Osteocyte (in vitro differentiated cells): Measurements from ENCODE around the gene CGNL1. TPM values are rescaled to one million over a fixed set of nuclear protein-coding genes. Genes with fewer than 3 reads are reported as not detected.

Source experiments
- DNase-seq: peaks from one replicate; pipeline ENCODE4 v3.0.0; 2021; ENCODE audit warnings: mixed read lengths; ENCODE audit not compliant: unreplicated experiment; ENCODE audit errors: extremely low spot score
- H3K27ac Mint-ChIP-seq: one replicate; pipeline ENCODE4 v1.8.0; 2021; ENCODE audit warnings: mild to moderate bottlenecking, mixed read lengths; ENCODE audit not compliant: unreplicated experiment
- H3K27me3 Mint-ChIP-seq: one replicate; pipeline ENCODE4 v1.8.0; 2021; ENCODE audit warnings: mixed read lengths; ENCODE audit not compliant: unreplicated experiment
- H3K36me3 Mint-ChIP-seq: one replicate; pipeline ENCODE4 v1.8.0; 2021; ENCODE audit warnings: mixed read lengths; ENCODE audit not compliant: unreplicated experiment
- H3K4me1 Mint-ChIP-seq: one replicate; pipeline ENCODE4 v1.8.0; 2021; ENCODE audit warnings: mixed read lengths; ENCODE audit not compliant: unreplicated experiment
- H3K4me3 Mint-ChIP-seq: one replicate; pipeline ENCODE4 v1.8.0; 2021; ENCODE audit warnings: mild to moderate bottlenecking, moderate library complexity, mixed read lengths; ENCODE audit not compliant: unreplicated experiment
- H3K9me3 Mint-ChIP-seq: one replicate; pipeline ENCODE4 v1.8.0; 2021; ENCODE audit warnings: mixed read lengths; ENCODE audit not compliant: unreplicated experiment
- total RNA-seq: library from RNA; stranded (reverse); gene quantifications from 2 replicates; pipeline ENCODE4 v1.2.1, GENCODE V29; 2021
- TF ChIP-seq, protein P1 (sequence below): fragments of 200-600 bp; sonication (generic); IDR thresholded peaks from 2 replicates; pipeline ENCODE4 v1.5.0; 2021; ENCODE audit warnings: antibody characterized with exemption, mild to moderate bottlenecking, moderate library complexity

Gene CGNL1
- total RNA-seq, 1 donor from 2014 or later = 6.2 TPM

DNA sequence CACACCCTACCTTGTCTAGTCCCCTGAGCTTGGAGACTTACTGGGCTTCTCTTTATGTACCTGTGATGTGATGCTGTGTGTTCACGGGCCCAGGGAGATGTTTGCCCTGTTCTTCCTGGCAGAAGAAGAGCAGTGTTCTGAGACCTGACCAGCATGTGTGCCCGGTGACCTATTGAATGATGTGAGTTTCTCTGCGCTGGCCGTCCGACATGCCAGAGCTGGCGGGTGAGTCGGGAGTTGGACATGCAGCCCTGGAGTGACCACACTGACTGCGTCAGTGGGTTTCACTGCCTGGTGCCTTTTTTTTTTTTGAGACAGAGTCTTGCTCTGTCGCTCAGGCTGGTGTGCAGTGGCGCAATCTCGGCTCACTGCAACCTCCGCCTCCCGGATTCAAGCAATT is 42.3 kb downstream of the CGNL1 start:
- Mint-ChIP-seq H3K4me1 (peaks cover 11% of the 10 kb centered on the region), H3K9me3 (peaks cover 4% of the 10 kb centered on the region), H3K27me3 (peaks cover 20% of the 10 kb centered on the region), H3K36me3 (no peaks in the 10 kb centered on the region), H3K27ac (no peak overlapping the region), H3K4me3 (no peak overlapping the region)
- TF ChIP-seq, protein P1, sequence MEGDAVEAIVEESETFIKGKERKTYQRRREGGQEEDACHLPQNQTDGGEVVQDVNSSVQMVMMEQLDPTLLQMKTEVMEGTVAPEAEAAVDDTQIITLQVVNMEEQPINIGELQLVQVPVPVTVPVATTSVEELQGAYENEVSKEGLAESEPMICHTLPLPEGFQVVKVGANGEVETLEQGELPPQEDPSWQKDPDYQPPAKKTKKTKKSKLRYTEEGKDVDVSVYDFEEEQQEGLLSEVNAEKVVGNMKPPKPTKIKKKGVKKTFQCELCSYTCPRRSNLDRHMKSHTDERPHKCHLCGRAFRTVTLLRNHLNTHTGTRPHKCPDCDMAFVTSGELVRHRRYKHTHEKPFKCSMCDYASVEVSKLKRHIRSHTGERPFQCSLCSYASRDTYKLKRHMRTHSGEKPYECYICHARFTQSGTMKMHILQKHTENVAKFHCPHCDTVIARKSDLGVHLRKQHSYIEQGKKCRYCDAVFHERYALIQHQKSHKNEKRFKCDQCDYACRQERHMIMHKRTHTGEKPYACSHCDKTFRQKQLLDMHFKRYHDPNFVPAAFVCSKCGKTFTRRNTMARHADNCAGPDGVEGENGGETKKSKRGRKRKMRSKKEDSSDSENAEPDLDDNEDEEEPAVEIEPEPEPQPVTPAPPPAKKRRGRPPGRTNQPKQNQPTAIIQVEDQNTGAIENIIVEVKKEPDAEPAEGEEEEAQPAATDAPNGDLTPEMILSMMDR = no peak
- peak; percentile 64 for DNase-seq

DNA sequence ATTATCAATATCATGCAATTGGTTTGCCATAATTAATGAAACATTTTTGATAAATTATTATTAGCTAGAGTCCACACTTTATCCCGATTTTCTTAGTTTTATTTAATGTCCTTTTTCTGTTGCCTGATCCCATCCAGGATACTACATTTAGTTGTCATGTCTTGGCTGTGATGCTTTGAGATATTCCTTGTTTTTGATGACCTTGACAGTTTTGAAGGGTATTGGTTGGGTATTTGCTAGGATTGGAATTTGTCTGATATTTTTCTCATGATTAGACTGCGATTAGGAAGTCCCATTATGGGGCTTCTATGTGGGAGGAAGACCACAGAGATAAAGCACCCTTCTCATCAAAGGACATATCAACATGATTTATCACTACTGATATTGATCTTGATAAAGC is 43.0 kb downstream of the CGNL1 start:
- H3K27ac Mint-ChIP-seq = no peak overlapping the region

DNA sequence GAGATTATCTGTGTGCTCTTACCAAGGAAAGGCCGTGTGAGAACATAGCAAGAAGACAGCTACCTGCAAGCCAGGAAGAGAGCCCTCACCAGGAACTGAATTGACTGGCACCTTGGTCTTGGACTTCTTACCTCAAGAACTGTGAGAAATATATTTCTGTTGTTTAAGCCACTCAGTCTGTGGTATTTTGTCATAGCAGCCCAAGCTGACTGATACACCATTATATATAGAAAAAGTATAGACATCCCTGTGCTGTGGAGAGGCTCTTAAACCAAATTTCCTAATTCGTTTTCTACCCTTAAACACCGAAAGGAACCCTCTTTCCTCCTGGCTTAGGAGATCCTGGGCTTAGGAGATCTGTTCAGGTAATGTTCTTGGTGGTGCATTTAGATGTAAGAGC is 44.8 kb downstream of the CGNL1 start:
- no peak overlapping the region for H3K4me3 Mint-ChIP-seq
- peaks cover 4% of the 10 kb centered on the region for H3K9me3 Mint-ChIP-seq
- H3K36me3 Mint-ChIP-seq = no peaks in the 10 kb centered on the region
- H3K4me1 Mint-ChIP-seq = peaks cover 14% of the 10 kb centered on the region
- DNase-seq = peak; percentile 2
- H3K27me3 Mint-ChIP-seq = peaks cover 10% of the 10 kb centered on the region
- TF ChIP-seq, protein P1 = no peak
- H3K27ac Mint-ChIP-seq = no peak overlapping the region

More for the DNA sequence above, 43.0 kb downstream of the CGNL1 start:
- Mint-ChIP-seq H3K9me3 (peaks cover 4% of the 10 kb centered on the region), H3K27me3 (peaks cover 19% of the 10 kb centered on the region), H3K36me3 (no peaks in the 10 kb centered on the region), H3K4me3 (no peak overlapping the region), H3K4me1 (peaks cover 11% of the 10 kb centered on the region)
- TF ChIP-seq, protein P1 = no peak
- no peak for DNase-seq

DNA sequence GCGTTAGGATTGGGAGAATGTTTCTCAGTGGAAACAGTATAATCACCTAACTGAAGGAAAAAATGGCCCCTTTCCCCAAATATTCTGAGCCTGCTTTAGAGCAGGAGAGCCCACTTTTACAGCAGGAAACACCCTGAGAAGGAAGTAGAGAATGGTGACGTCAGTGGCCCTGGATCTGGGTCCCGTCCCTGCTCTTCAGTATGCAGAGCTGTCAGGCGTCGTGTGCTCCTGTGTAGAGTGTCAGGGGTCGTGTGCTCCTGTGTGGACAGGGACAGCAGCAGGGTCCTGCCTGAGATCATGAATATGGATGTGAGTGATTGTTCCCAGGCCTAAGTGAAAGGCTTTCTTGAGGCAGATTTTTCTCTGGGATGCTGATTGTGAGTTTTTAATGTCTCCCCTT is 45.2 kb downstream of the CGNL1 start:
- Mint-ChIP-seq H3K4me1 (peaks cover 14% of the 10 kb centered on the region), H3K9me3 (peaks cover 4% of the 10 kb centered on the region), H3K27me3 (peaks cover 10% of the 10 kb centered on the region), H3K4me3 (no peak overlapping the region), H3K36me3 (no peaks in the 10 kb centered on the region), H3K27ac (peak overlapping the region; percentile 20)
- DNase-seq = no peak
- TF ChIP-seq, protein P1 = no peak

DNA sequence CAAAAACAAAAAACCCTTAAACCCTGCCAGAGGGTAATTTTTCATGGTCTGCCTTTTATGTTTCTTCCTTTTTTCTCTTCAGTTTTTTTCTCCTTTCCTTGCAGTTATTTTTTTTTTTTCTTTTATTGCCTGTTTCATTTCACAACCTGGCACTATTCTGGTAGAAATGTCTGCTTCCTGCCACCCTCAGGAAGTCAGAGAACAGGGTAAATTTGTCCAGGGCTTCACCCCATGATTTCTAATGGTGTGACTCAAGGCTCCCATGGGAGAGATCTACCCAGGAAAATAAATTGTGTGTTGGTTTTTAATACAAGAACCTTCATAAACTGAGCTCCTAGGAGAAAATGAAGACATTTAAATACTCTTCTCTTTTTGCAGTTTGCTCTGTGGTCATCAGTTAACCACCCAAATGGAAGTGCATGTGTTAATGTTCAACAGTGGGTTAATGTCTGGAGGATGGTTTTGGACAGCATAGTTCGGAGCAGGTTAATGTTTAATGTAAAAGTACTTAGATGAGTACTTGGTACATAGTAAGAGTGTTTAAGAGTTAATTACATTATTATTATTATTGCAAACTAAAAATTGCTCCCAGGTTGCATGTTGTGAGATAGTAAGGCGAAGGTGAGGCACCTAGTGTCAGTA is 45.9 kb downstream of the CGNL1 start:
- H3K4me1 Mint-ChIP-seq = peaks cover 21% of the 10 kb centered on the region
- peak overlapping the region; percentile 79 for H3K27ac Mint-ChIP-seq
- peaks cover 4% of the 10 kb centered on the region for H3K9me3 Mint-ChIP-seq

More for the DNA sequence above, 45.9 kb downstream of the CGNL1 start:
- DNase-seq = no peak
- Mint-ChIP-seq H3K36me3 (no peaks in the 10 kb centered on the region), H3K4me3 (no peak overlapping the region), H3K27me3 (peaks cover 10% of the 10 kb centered on the region)
- TF ChIP-seq, protein P1 = no peak
